ENCODE measurements around the gene GDF10. TPM values are rescaled to one million over a fixed set of nuclear protein-coding genes. Genes with fewer than 3 reads are reported as not detected.

GDF10 gene
- total RNA-seq, 4 donors from 2014 or later: 3.6 to 9.6 (median 7.3) TPM

- no peaks in the 10 kb centered on the region for H3K36me3 ChIP-seq
- no peak for DNase-seq
- H3K27ac ChIP-seq: no peak overlapping the region
- intact Hi-C loops (cut with DNase I): no loop called here
- H3K9me3 ChIP-seq: no peaks in the 10 kb centered on the region
- H3K4me1 ChIP-seq: peaks cover 0 to 7% of the 10 kb centered on the region in 2 donors
- TF ChIP-seq, protein P1, sequence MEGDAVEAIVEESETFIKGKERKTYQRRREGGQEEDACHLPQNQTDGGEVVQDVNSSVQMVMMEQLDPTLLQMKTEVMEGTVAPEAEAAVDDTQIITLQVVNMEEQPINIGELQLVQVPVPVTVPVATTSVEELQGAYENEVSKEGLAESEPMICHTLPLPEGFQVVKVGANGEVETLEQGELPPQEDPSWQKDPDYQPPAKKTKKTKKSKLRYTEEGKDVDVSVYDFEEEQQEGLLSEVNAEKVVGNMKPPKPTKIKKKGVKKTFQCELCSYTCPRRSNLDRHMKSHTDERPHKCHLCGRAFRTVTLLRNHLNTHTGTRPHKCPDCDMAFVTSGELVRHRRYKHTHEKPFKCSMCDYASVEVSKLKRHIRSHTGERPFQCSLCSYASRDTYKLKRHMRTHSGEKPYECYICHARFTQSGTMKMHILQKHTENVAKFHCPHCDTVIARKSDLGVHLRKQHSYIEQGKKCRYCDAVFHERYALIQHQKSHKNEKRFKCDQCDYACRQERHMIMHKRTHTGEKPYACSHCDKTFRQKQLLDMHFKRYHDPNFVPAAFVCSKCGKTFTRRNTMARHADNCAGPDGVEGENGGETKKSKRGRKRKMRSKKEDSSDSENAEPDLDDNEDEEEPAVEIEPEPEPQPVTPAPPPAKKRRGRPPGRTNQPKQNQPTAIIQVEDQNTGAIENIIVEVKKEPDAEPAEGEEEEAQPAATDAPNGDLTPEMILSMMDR (IDR thresholded peaks at IDR 0.05): no peak
- no peak for TF ChIP-seq POLR2A (IDR thresholded peaks at IDR 0.05)
- no peaks in the 10 kb centered on the region for H3K27me3 ChIP-seq
- WGBS, 2 donors: 92 to 93% methylated on average over 2 of the region's 2 CpGs
- H3K4me3 ChIP-seq (replicated peaks in 1 of 3): no peak overlapping the region
These were observed 45.4 kb upstream of the GDF10 start for GRCh38 chr10:47254611-47255010.

GRCh38 chr10:47255033-47255813, 44.8 kb upstream of the GDF10 start:
- no peaks in the 10 kb centered on the region for H3K27me3 ChIP-seq
- no peak overlapping the region for H3K4me3 ChIP-seq (replicated peaks in 1 of 3)
- no peaks in the 10 kb centered on the region for H3K36me3 ChIP-seq
- DNase-seq: no peak
- H3K9me3 ChIP-seq: no peaks in the 10 kb centered on the region
- WGBS, 2 donors: 82 to 84% methylated on average over 10 of the region's 10 CpGs
- no peak overlapping the region for H3K27ac ChIP-seq
- TF ChIP-seq, protein P1 (IDR thresholded peaks at IDR 0.05): no peak
- TF ChIP-seq POLR2A (IDR thresholded peaks at IDR 0.05): no peak
- intact Hi-C loops (cut with DNase I): no loop called here
- peaks cover 0 to 7% of the 10 kb centered on the region in 2 donors for H3K4me1 ChIP-seq

DNA sequence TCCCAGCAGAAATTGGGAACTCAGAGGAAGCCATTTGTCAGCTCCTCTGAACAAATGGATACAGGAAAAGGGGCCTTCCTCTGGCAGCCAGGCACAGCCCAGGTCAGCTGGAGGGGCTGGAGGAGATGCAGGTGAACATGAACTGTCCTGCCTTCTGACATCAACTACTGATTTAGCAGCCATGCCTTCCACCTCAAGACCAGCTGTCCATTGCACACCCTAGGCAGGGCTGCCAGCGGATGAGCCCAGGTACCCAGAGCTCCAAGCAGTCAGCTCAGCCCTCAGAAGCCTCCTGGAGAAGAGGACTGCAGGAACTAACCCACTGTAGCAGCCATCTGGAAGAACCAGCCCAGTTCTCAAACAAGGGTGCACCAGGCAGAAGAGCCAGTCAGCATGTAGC, 44.1 kb upstream of the GDF10 start:
- Histone ChIP-seq H3K27me3 (no peaks in the 10 kb centered on the region), H3K9me3 (no peaks in the 10 kb centered on the region), H3K4me3 (replicated peaks in 1 of 3) (no peak overlapping the region), H3K4me1 (peaks cover 0 to 7% of the 10 kb centered on the region in 2 donors), H3K36me3 (no peaks in the 10 kb centered on the region), H3K27ac (no peak overlapping the region)
- no peak for DNase-seq
- no peak for TF ChIP-seq POLR2A (IDR thresholded peaks at IDR 0.05)
- intact Hi-C loops (cut with DNase I): no loop called here
- WGBS, 2 donors: 83 to 100% methylated on average over 1 of the region's 1 CpG

DNA sequence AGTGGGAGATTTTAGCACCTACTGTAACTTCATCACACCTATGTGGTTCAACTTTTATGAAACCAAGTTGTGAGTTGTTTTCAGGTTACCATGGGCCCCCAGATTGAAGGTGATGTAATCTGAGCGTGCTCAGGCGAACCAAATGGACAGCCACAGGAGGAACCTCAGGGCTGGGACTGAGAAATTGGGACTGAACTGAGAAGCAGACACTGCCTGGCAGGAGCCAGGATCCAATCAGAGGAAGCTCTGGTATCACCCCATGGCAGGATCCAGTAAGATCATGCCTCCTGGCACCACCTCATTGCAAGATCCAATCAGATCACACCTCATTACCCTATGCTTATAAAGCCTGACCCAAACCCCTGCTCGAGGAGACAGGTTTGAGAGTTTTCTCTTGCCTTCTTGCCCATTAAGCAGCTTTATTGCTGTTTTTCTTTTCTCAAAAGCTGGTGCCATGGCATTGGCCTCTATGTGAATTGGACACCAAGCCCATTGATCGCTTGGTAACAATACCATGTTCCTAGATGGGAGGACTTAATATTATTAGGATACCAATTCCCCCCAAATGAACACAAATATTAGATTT, 43.2 kb upstream of the GDF10 start:
- no peaks in the 10 kb centered on the region for H3K36me3 ChIP-seq
- 77 to 78% methylated on average over 4 of the region's 4 CpGs for WGBS, 2 donors
- no peaks in the 10 kb centered on the region for H3K9me3 ChIP-seq
- DNase-seq: no peak
- no peaks in the 10 kb centered on the region for H3K27me3 ChIP-seq
- H3K27ac ChIP-seq: no peak overlapping the region
- TF ChIP-seq, protein P1 (IDR thresholded peaks at IDR 0.05): no peak
- no peak for TF ChIP-seq POLR2A (IDR thresholded peaks at IDR 0.05)
- H3K4me3 ChIP-seq (replicated peaks in 1 of 3): no peak overlapping the region
- intact Hi-C loops (cut with DNase I): no loop called here
- peaks cover 0 to 7% of the 10 kb centered on the region in 2 donors for H3K4me1 ChIP-seq

DNA sequence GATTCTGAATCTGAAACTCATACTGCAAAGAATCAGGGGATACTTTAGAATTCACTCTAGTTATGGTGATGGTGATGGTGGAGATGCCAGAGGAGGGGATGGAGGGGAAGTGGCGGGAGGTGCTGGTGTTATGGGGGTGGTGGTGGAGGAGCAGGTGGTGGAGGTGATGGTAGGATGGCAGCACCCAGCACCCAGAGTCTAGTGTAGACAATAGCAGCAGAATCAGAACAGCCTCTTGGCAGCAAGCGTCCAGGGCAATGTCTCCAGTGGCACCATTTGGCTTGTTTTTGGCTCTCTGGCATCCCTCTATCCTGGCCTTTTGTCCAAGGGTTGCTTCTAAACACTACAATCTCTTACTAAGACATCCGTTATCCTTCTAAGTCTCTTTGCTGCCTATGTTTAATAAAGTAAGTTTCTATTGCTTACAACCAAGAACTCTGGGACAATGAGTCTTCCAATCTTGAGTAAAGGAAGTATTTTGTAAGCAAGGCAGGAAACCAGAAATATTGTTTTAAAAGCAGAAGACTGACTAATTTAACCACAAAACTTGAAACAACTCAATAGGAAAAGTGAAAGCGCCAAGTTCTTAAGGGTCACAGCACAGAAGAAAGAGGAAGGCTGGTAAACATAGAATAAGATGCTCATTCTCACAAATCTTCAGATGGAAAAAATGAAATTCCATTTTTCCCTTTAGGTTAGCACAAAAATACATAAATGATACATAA, 42.4 kb upstream of the GDF10 start:
- Histone ChIP-seq H3K4me1 (peaks cover 0 to 7% of the 10 kb centered on the region in 2 donors), H3K9me3 (no peaks in the 10 kb centered on the region), H3K27me3 (no peaks in the 10 kb centered on the region), H3K36me3 (no peaks in the 10 kb centered on the region), H3K27ac (no peak overlapping the region), H3K4me3 (replicated peaks in 1 of 3) (no peak overlapping the region)
- TF ChIP-seq, protein P1 (IDR thresholded peaks at IDR 0.05): no peak
- no peak for TF ChIP-seq POLR2A (IDR thresholded peaks at IDR 0.05)
- no peak for DNase-seq
- intact Hi-C loops (cut with DNase I): no loop called here
- 94% methylated on average over 4 of the region's 4 CpGs for WGBS, 2 donors
